H1 (cell line): ENCODE data around the gene MLEC. TPM values are rescaled to one million over a fixed set of nuclear protein-coding genes. Genes with fewer than 3 reads are reported as not detected.

Source experiments
- RBBP5 ChIP-seq: IDR thresholded peaks from 2 replicates; pipeline ENCODE4 v1.7.1; 2012; ENCODE audit warnings: low read depth, mild to moderate bottlenecking, inconsistent platforms, low read length, moderate library complexity, borderline replicate concordance
- TCF12 ChIP-seq: IDR thresholded peaks from 2 replicates; pipeline ENCODE4 v1.6.1; 2011; ENCODE audit warnings: low read depth, mild to moderate bottlenecking, low read length
- polyA plus RNA-seq, 7 experiments: library from polyadenylated mRNA; depleted of rRNA in 3 of 7; stranded (reverse) in 5 of 7; unstranded in 2 of 7; fragments of >200 nt in 5 of 7; fragments of 200-250 nt in 2 of 7; gene quantifications; 1 replicate in 5 of 7; 2 replicates in 1 of 7; 4 replicates in 1 of 7; pipeline versions ENCODE4 v1.2.1 to v1.2.3, GENCODE V29; 2011 to 2013; ENCODE audit warnings: missing spikeins in 2 of 7, mixed read lengths in 2 of 7
- total RNA-seq: library from RNA; stranded (reverse); fragmentation: NEBNext Ultra II Directional; extraction: Animal tissue kit (Norgen Biotek cat#: 25700); gene quantifications from 2 replicates; pipeline ENCODE4 v1.2.1, GENCODE V29; 2021

Gene MLEC
- total and polyA plus RNA-seq, 2 of the 8 experiments (the other 6 are each of a cell fraction or from before 2014, with no cell fraction given): 37.1 to 260 TPM

DNA sequence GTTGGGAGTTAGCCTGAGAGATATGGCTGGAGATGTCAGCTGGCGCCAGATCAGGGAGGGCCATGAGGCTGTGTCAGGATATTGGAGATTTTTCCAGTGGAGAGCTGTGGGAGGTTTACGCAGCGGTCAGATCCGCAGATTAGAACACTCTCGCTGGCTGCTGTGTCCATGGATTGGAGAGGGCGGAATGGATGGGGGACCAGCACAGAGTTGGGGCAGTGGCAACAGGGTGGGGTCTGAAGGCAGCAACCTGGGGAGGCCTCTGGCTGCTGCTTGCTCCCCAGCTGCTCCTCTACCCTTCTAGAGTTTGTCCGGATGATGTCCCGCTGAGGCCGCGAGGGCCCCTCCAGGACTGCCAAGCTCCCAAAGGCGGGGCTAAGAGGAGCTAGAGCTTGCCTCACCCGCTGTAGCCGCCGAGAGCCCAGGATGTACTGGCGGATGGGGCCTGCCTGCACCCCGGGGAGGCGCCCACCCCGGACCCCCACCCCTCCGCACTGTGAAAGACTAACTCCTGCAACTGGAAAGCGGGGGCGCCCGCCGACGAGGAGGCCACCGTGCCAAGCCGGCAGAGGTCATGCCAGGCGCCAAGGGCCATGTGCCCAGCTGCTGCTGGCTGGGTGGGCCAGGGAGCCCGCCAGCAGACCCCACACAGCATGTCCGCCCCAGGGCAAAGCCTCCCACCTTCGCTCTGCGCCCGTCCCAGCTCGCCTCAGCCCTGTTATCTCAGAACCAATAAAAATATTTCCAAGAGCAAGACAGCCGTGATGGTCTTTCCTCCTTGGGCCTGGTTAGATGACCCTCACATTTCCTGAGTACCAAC, 20.2 kb upstream of the MLEC start (continued):
- TF ChIP-seq TCF12 (no peak), RBBP5 (no peak)
